A673 (cell line): ENCODE data around the gene MRGPRF. TPM values are rescaled to one million over a fixed set of nuclear protein-coding genes. Genes with fewer than 3 reads are reported as not detected.

Experiments
- BruUV-seq: library from RNA; stranded (reverse); fragments of 400-500 nt; replicated peaks from 2 replicates; lab custom pipeline; 2021; lab: Mats Ljungman, UMichigan
- CTCF ChIA-PET: fragments of 300-600 bp; sonication (Branson Sonifier 250); formaldehyde crosslinking; loops from one replicate; lab custom pipeline; 2022; ENCODE audit warnings: antibody characterized with exemption; lab: Charles Lee
- POLR2A ChIA-PET: fragments of 300-600 bp; sonication (Branson Sonifier 250); formaldehyde crosslinking; loops from one replicate; lab custom pipeline; 2022; ENCODE audit warnings: antibody characterized with exemption; ENCODE audit not compliant: low non-redundant PET; lab: Charles Lee
- DNase-seq: peaks from one replicate; pipeline ENCODE4 v3.0.0-alpha.2; 2015; ENCODE audit warnings: low spot score
- H3K27ac ChIP-seq: fragments of 200-600 bp; sonication (generic); 2 replicates; pipeline ENCODE4 v1.5.1; 2016; ENCODE audit warnings: mixed run types, low read depth, mild to moderate bottlenecking, mixed read lengths, antibody characterized with exemption, low read length; ENCODE audit not compliant: poor library complexity, severe bottlenecking
- H3K27me3 ChIP-seq: fragments of 200-600 bp; sonication (generic); replicated peaks from 2 replicates; pipeline ENCODE4 v1.6.1; 2017; ENCODE audit warnings: mixed run types, low read depth, mild to moderate bottlenecking, mixed read lengths, antibody characterized with exemption, low read length; ENCODE audit not compliant: insufficient read depth, poor library complexity
- H3K36me3 ChIP-seq: fragments of 200-600 bp; sonication (generic); 2 replicates; pipeline ENCODE4 v1.6.1; 2016; ENCODE audit warnings: mixed run types, mild to moderate bottlenecking, mixed read lengths, antibody characterized with exemption, low read length; ENCODE audit not compliant: insufficient read depth, poor library complexity, severe bottlenecking
- H3K4me1 ChIP-seq: fragments of 200-600 bp; sonication (generic); 2 replicates; pipeline ENCODE4 v1.6.1; 2017; ENCODE audit warnings: mixed run types, mild to moderate bottlenecking, mixed read lengths, antibody characterized with exemption, low read length; ENCODE audit not compliant: insufficient read depth, poor library complexity, severe bottlenecking
- H3K4me3 ChIP-seq: fragments of 200-600 bp; sonication (generic); 2 replicates; pipeline ENCODE4 v1.5.1; 2016; ENCODE audit warnings: low read depth, mixed run types, mild to moderate bottlenecking, mixed read lengths, low read length; ENCODE audit not compliant: poor library complexity, severe bottlenecking
- H3K9me3 ChIP-seq: fragments of 200-600 bp; sonication (generic); 2 replicates; pipeline ENCODE4 v1.6.1; 2016; ENCODE audit warnings: mixed run types, low read depth, mild to moderate bottlenecking, mixed read lengths, antibody characterized with exemption, low read length; ENCODE audit not compliant: poor library complexity, severe bottlenecking
- EZH2 ChIP-seq: fragments of 200-600 bp; sonication (generic); IDR thresholded peaks from 2 replicates; pipeline ENCODE4 v1.6.1; 2017; ENCODE audit warnings: borderline replicate concordance, low read depth, mild to moderate bottlenecking, mixed read lengths, antibody characterized with exemption, low read length; ENCODE audit not compliant: poor library complexity, severe bottlenecking
- intact Hi-C: fragments of 100-400 bp; cut with micrococcal nuclease; formaldehyde crosslinking; loops from one replicate; pipeline ENCODE4 v1.10.0; 2022; ENCODE audit not compliant: unreplicated experiment
- total RNA-seq: library from RNA; stranded (reverse); gene quantifications from 2 replicates; pipeline ENCODE4 v1.2.3, GENCODE V29; 2021
- TF ChIP-seq, protein P1 (sequence below): fragments of 300-800, 200-600 bp; sonication (generic); conservative IDR thresholded peaks from 2 replicates; pipeline ENCODE4 v1.5.1; 2017; ENCODE audit warnings: low read depth, mild to moderate bottlenecking, antibody characterized with exemption, low read length, moderate library complexity, mixed read lengths

MRGPRF gene
- total RNA-seq, 1 experiment from 2014 or later = 9.3 TPM

DNA sequence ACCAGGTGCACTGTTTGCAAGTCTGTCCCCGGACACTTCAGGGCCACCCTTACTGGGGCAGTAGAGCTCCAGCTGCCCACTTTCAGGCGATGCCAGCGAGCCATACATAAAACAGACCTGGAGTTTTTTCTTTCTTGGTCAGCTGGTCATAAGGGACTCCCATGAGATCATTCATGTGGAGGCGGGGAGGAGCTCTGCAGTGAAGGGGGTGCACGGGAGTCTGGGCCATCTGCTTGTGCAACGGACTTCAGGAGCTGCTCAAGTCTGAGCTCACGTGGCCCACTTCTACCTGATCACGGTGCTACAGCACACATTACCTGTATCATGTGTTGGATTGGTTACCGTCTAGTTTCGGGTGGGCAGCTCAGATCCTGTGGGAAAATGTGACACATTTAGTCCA, 9.2 kb upstream of the MRGPRF start:
- Histone ChIP-seq H3K4me3 (no peak overlapping the region), H3K27me3 (no peaks in the 10 kb centered on the region), H3K27ac (no peak overlapping the region), H3K36me3 (no peaks in the 10 kb centered on the region), H3K9me3 (no peaks in the 10 kb centered on the region), H3K4me1 (no peaks in the 10 kb centered on the region)
- intact Hi-C loops = no loop called here
- CTCF ChIA-PET = no interaction called here
- TF ChIP-seq EZH2 = no peak
- TF ChIP-seq, protein P1, sequence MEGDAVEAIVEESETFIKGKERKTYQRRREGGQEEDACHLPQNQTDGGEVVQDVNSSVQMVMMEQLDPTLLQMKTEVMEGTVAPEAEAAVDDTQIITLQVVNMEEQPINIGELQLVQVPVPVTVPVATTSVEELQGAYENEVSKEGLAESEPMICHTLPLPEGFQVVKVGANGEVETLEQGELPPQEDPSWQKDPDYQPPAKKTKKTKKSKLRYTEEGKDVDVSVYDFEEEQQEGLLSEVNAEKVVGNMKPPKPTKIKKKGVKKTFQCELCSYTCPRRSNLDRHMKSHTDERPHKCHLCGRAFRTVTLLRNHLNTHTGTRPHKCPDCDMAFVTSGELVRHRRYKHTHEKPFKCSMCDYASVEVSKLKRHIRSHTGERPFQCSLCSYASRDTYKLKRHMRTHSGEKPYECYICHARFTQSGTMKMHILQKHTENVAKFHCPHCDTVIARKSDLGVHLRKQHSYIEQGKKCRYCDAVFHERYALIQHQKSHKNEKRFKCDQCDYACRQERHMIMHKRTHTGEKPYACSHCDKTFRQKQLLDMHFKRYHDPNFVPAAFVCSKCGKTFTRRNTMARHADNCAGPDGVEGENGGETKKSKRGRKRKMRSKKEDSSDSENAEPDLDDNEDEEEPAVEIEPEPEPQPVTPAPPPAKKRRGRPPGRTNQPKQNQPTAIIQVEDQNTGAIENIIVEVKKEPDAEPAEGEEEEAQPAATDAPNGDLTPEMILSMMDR = no peak
- no TSS peak for BruUV-seq
- DNase-seq = no peak
- POLR2A ChIA-PET = interaction anchor here (0.6 kb wide), 1 partner anchor 27 kb away, joined by 4 read pairs; the partner anchor contains the start of gene TPCN2

DNA sequence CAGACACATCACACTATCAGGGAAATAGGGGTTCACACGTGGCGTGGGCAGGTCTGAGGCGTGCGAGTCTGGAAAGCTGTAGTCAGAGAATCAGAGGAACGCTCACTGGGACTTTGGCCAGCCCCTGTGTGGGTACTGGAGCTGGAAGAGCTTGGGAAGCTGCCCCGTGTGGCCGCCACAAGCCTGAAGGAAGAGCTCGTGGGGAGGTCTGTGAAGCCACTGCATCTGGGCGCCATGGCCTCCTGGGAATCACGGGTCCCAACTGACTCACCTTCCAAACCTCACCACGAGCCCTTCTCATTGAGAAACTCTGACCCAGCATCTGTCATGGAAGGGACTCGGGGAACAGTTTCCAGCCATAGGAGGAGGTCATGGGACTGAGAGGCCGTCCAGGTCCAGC, 5.9 kb upstream of the MRGPRF start:
- Histone ChIP-seq H3K27ac (no peak overlapping the region), H3K36me3 (no peaks in the 10 kb centered on the region), H3K27me3 (no peaks in the 10 kb centered on the region), H3K9me3 (no peaks in the 10 kb centered on the region), H3K4me1 (peaks cover 7% of the 10 kb centered on the region), H3K4me3 (no peak overlapping the region)
- intact Hi-C loops = no loop called here
- ChIA-PET POLR2A (no interaction called here), CTCF (no interaction called here)
- no TSS peak for BruUV-seq
- TF ChIP-seq EZH2 = no peak
- TF ChIP-seq, protein P1 = no peak
- no peak for DNase-seq

DNA sequence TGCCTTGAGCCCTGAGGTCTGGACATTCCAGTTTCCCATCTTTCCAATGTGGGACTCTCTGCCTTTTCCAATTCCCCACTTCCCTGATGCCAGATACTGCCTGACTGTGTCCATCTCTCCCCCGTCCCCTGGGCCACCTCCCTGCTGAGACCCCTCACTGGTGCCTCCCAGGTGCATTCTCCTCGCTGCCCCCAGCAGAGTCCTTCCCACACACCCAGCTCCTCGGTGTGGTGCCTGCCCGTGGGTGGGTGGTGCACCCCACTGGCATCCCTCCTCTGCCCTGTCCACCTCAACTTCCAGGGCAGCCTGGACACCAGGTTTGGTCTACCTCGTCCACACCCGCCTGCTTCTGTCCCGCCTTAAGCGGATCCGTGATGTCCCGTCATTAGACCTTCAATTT, 4.9 kb upstream of the MRGPRF start:
- POLR2A ChIA-PET = no interaction called here
- no peak for DNase-seq
- CTCF ChIA-PET = no interaction called here
- Histone ChIP-seq H3K36me3 (no peaks in the 10 kb centered on the region), H3K4me1 (peaks cover 17% of the 10 kb centered on the region), H3K27ac (no peak overlapping the region), H3K9me3 (no peaks in the 10 kb centered on the region), H3K4me3 (no peak overlapping the region), H3K27me3 (no peaks in the 10 kb centered on the region)
- no peak for TF ChIP-seq EZH2
- TF ChIP-seq, protein P1 = no peak
- BruUV-seq = no TSS peak
- intact Hi-C loops = no loop called here
